Right lobe of liver (tissue), 4 donors: ENCODE measurements around the gene SNRNP40.

Source experiments
- CTCF ChIP-seq, 4 donors: fragments of 200-600 bp in 3 of 4; fragments of 450-650 bp in 1 of 4; IDR thresholded peaks; one replicate each; pipeline versions ENCODE4 v1.5.1 to v1.8.0; 2016 to 2022; ENCODE audit warnings: antibody characterized with exemption in 4 of 4, mild to moderate bottlenecking in 2 of 4
- POLR2A ChIP-seq: fragments of 450-650 bp; IDR thresholded peaks from one replicate; pipeline ENCODE4 v1.6.1; 2017; ENCODE audit warnings: antibody characterized with exemption, mild to moderate bottlenecking
- donor health status: DM: no; HTN: no; CAD: no.
- donor health status: DM: no; HTN: no; CAD: no.
- donor health status: DM: no; HTN: yes; CAD: no.

GRCh38 chr1:31324093-31324492 lies 27.5 kb upstream of the SNRNP40 start:
- TF ChIP-seq CTCF (IDR thresholded peaks at IDR 0.05), result no peak
- no peak for TF ChIP-seq POLR2A
